Activated CD8-positive, alpha-beta T cell treated with anti-CD3 and anti-CD28 coated beads for 36 hours (primary cell): ENCODE data around the gene TAF4. TPM values are rescaled to one million over a fixed set of nuclear protein-coding genes. Genes with fewer than 3 reads are reported as not detected.

Experiments
- ATAC-seq: fragments of 200-7000 bp; cut with Tn5 transposase; one replicate; pipeline ENCODE4 v1.10.0; 2021; ENCODE audit warnings: mild to moderate bottlenecking, moderate library complexity
- CTCF ChIA-PET: fragments of 350-600 bp; sonication (Branson Sonifier 250); formaldehyde crosslinking; loops from one replicate; lab custom pipeline; 2021; ENCODE audit warnings: antibody characterized with exemption; lab: Charles Lee
- POLR2A ChIA-PET: fragments of 350-600 bp; sonication (Branson Sonifier 250); formaldehyde crosslinking; loops from one replicate; lab custom pipeline; 2021; ENCODE audit warnings: antibody characterized with exemption; lab: Charles Lee
- DNase-seq: peaks from one replicate; pipeline ENCODE4 v3.0.0-alpha.2; 2020
- H3K27ac Mint-ChIP-seq: one replicate; pipeline ENCODE4 v1.8.0; 2021; ENCODE audit warnings: mild to moderate bottlenecking, mixed read lengths
- H3K27me3 Mint-ChIP-seq: one replicate; pipeline ENCODE4 v1.8.0; 2021; ENCODE audit warnings: mixed read lengths
- H3K36me3 Mint-ChIP-seq: one replicate; pipeline ENCODE4 v1.8.0; 2021; ENCODE audit warnings: low read depth, mixed read lengths
- H3K4me1 Mint-ChIP-seq: one replicate; pipeline ENCODE4 v1.8.0; 2021; ENCODE audit warnings: low read depth, mixed read lengths
- H3K4me3 Mint-ChIP-seq: one replicate; pipeline ENCODE4 v1.8.0; 2021; ENCODE audit warnings: mild to moderate bottlenecking, moderate library complexity, mixed read lengths
- H3K9me3 Mint-ChIP-seq: one replicate; pipeline ENCODE4 v1.8.0; 2021; ENCODE audit warnings: mixed read lengths
- CTCF ChIP-seq: fragments of 200-600 bp; IDR thresholded peaks from one replicate; pipeline ENCODE4 v1.8.0; 2022; ENCODE audit warnings: antibody characterized with exemption, mild to moderate bottlenecking
- intact Hi-C: fragments of 100-400 bp; cut with micrococcal nuclease; formaldehyde crosslinking; loops from one replicate; pipeline ENCODE4 v1.10.0; 2022
- total RNA-seq, 2 experiments: library from RNA; stranded (reverse); gene quantifications; one replicate each; pipeline ENCODE4 v1.2.3, GENCODE V29; 2021

Gene TAF4
- total RNA-seq, 2 experiments from 2014 or later = 14.1 to 15.9 TPM

GRCh38 chr20:61960836-61961235, 104.8 kb downstream of the TAF4 start:
- CTCF ChIA-PET = no interaction called here
- no peak overlapping the region for H3K27ac Mint-ChIP-seq
- no peaks in the 10 kb centered on the region for H3K9me3 Mint-ChIP-seq

GRCh38 chr20:61958773-61959700, 106.6 kb downstream of the TAF4 start:
- no peak for TF ChIP-seq CTCF
- Mint-ChIP-seq H3K36me3 (no peaks in the 10 kb centered on the region), H3K9me3 (no peaks in the 10 kb centered on the region), H3K27ac (no peak overlapping the region), H3K27me3 (peaks cover 5% of the 10 kb centered on the region), H3K4me1 (no peaks in the 10 kb centered on the region), H3K4me3 (no peak overlapping the region)
- DNase-seq (no peak), ATAC-seq (no peak)
- POLR2A ChIA-PET = no interaction called here
- intact Hi-C loops = no loop called here
- CTCF ChIA-PET = no interaction called here

More at GRCh38 chr20:61960836-61961235, 104.8 kb downstream of the TAF4 start:
- peaks cover 9% of the 10 kb centered on the region for H3K27me3 Mint-ChIP-seq
- DNase-seq = no peak
- no peak overlapping the region for H3K4me3 Mint-ChIP-seq
- H3K36me3 Mint-ChIP-seq = no peaks in the 10 kb centered on the region
- POLR2A ChIA-PET = no interaction called here
- ATAC-seq = no peak
- H3K4me1 Mint-ChIP-seq = no peaks in the 10 kb centered on the region
- no peak for TF ChIP-seq CTCF
- intact Hi-C loops = no loop called here

GRCh38 chr20:61957961-61958715, 107.5 kb downstream of the TAF4 start:
- DNase-seq (no peak), ATAC-seq (no peak)
- POLR2A ChIA-PET = no interaction called here
- Mint-ChIP-seq H3K4me3 (no peak overlapping the region), H3K27ac (no peak overlapping the region), H3K36me3 (no peaks in the 10 kb centered on the region), H3K27me3 (peaks cover 2% of the 10 kb centered on the region), H3K9me3 (no peaks in the 10 kb centered on the region), H3K4me1 (no peaks in the 10 kb centered on the region)
- CTCF ChIA-PET = no interaction called here
- intact Hi-C loops = no loop called here
- no peak for TF ChIP-seq CTCF

GRCh38 chr20:61956396-61957342, 109.0 kb downstream of the TAF4 start:
- Mint-ChIP-seq H3K9me3 (no peaks in the 10 kb centered on the region), H3K36me3 (no peaks in the 10 kb centered on the region), H3K27ac (no peak overlapping the region), H3K27me3 (peaks cover 5% of the 10 kb centered on the region), H3K4me1 (no peaks in the 10 kb centered on the region), H3K4me3 (no peak overlapping the region)
- DNase-seq (no peak), ATAC-seq (no peak)
- CTCF ChIA-PET = no interaction called here
- TF ChIP-seq CTCF = no peak
- intact Hi-C loops = no loop called here
- POLR2A ChIA-PET = no interaction called here
